Measurements from ENCODE around the gene HGFAC. TPM values are rescaled to one million over a fixed set of nuclear protein-coding genes. Genes with fewer than 3 reads are reported as not detected.

HGFAC gene
- polyA plus RNA-seq, 1 donor from 2014 or later = 16.2 TPM

GRCh38 chr4:3406021-3406420 is 35.7 kb upstream of the HGFAC start:
- Histone ChIP-seq H3K9ac (ENCODE audit: low read length) (peak overlapping the region; percentile 21), H3K4me3 (ENCODE audit: low read length) (no peak overlapping the region), H3K79me2 (replicated peaks; ENCODE audit: insufficient read depth, low read length) (no peaks in the 10 kb centered on the region), H3F3A (ENCODE audit: insufficient read depth, low read length, poor library complexity, severe bottlenecking) (no peaks in the 10 kb centered on the region), H3K27me3 (ENCODE audit: insufficient read depth, low read depth, low read length) (no peaks in the 10 kb centered on the region), H3K9me2 (ENCODE audit: insufficient read depth, low read length) (no peaks in the 10 kb centered on the region), H3K4me2 (ENCODE audit: low read length) (no peak overlapping the region), H3K9me3 (ENCODE audit: low read length) (no peaks in the 10 kb centered on the region), H4K20me1 (ENCODE audit: insufficient read depth) (no peaks in the 10 kb centered on the region), H3K36me3 (ENCODE audit: insufficient read depth, low read length) (no peaks in the 10 kb centered on the region), H2AFZ (ENCODE audit: low read depth, low read length) (no peak overlapping the region), H3K27ac (ENCODE audit: low read length) (peak overlapping the region; percentile 67)
- TF ChIP-seq REST (IDR thresholded peaks at IDR 0.05; ENCODE audit: borderline replicate concordance) (no peak), CTCF (IDR thresholded peaks at IDR 0.05; ENCODE audit: poor library complexity, severe bottlenecking) (no peak), MXI1 (conservative IDR thresholded peaks at IDR 0.05; ENCODE audit: poor library complexity, severe bottlenecking) (no peak), SMC3 (conservative IDR thresholded peaks at IDR 0.05; ENCODE audit: poor library complexity) (no peak)

GRCh38 chr4:3406431-3406830 is 35.3 kb upstream of the HGFAC start:
- no peaks in the 10 kb centered on the region for H3K27me3 ChIP-seq (ENCODE audit: insufficient read depth, low read depth, low read length)
- H3F3A ChIP-seq (ENCODE audit: insufficient read depth, low read length, poor library complexity, severe bottlenecking) = no peaks in the 10 kb centered on the region
- H3K9me3 ChIP-seq (ENCODE audit: low read length) = no peaks in the 10 kb centered on the region
- H3K4me2 ChIP-seq (ENCODE audit: low read length) = no peak overlapping the region
- no peaks in the 10 kb centered on the region for H3K9me2 ChIP-seq (ENCODE audit: insufficient read depth, low read length)
- H3K79me2 ChIP-seq (replicated peaks; ENCODE audit: insufficient read depth, low read length) = no peaks in the 10 kb centered on the region
- TF ChIP-seq SMC3 (conservative IDR thresholded peaks at IDR 0.05; ENCODE audit: poor library complexity) = no peak
- TF ChIP-seq POLR2AphosphoS5 (IDR thresholded peaks at IDR 0.05) = no peak
- TF ChIP-seq REST (IDR thresholded peaks at IDR 0.05; ENCODE audit: borderline replicate concordance) = no peak
- no peak for TF ChIP-seq EP300 (conservative IDR thresholded peaks at IDR 0.05; ENCODE audit: poor library complexity, severe bottlenecking)
- TF ChIP-seq TAF1 (IDR thresholded peaks at IDR 0.05; ENCODE audit: low read depth) = no peak
- TF ChIP-seq CTCF (IDR thresholded peaks at IDR 0.05; ENCODE audit: poor library complexity, severe bottlenecking) = no peak
- no peak for TF ChIP-seq MXI1 (conservative IDR thresholded peaks at IDR 0.05; ENCODE audit: poor library complexity, severe bottlenecking)
- no peak for TF ChIP-seq RAD21 (conservative IDR thresholded peaks at IDR 0.05)
- no peak for TF ChIP-seq EZH2 (IDR thresholded peaks at IDR 0.05; ENCODE audit: borderline replicate concordance, insufficient read depth, low read length, poor library complexity, severe bottlenecking)
- no peak overlapping the region for H2AFZ ChIP-seq (ENCODE audit: low read depth, low read length)
- peak overlapping the region; percentile 21 for H3K9ac ChIP-seq (ENCODE audit: low read length)
- H3K4me3 ChIP-seq (ENCODE audit: low read length) = peak overlapping the region; percentile 39
- no peaks in the 10 kb centered on the region for H3K36me3 ChIP-seq (ENCODE audit: insufficient read depth, low read length)
- no peaks in the 10 kb centered on the region for H4K20me1 ChIP-seq (ENCODE audit: insufficient read depth)
- peak overlapping the region; percentile 67 for H3K27ac ChIP-seq (ENCODE audit: low read length)

Data from neural cell (in vitro differentiated cells).